Mammary epithelial cell (primary cell): ENCODE data around the gene AASDH.

Experiments used
- EZH2 ChIP-seq: IDR thresholded peaks from 2 replicates; pipeline ENCODE4 v1.6.1; 2012; ENCODE audit warnings: low read length, inconsistent platforms, borderline replicate concordance
- TF ChIP-seq, protein P1 (sequence below), 2 donors: IDR thresholded peaks in 1 of 2; conservative IDR thresholded peaks in 1 of 2; 2 replicates each; pipeline ENCODE4 v1.5.1; 2011 to 2012; ENCODE audit warnings: inconsistent platforms in 2 of 2, low read length in 2 of 2, mild to moderate bottlenecking in 2 of 2, control low read depth in 1 of 2, low read depth in 1 of 2; ENCODE audit not compliant: insufficient read depth in 1 of 2; ENCODE audit errors: extremely low read depth in 1 of 2

DNA sequence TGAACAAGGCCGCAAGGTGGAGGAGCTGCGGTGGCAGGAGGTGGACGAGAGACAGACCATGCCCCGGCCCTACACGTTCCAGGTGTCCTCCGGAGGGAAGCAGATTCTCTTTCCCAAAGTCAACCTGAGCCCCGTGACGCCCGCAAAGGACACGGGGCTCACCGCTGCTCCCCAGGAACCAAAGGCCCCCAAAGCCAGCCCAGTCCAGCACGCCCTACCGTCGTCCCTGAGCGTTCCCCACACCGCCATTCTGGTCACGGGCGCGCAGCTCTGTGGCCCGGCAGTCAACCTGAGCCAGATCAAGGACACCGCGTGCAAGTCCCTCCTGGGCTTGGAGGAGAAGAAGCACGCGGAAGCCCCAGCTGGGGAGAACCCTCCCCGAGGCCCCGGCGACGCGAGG, 72.2 kb downstream of the AASDH start:
- TF ChIP-seq, protein P1, sequence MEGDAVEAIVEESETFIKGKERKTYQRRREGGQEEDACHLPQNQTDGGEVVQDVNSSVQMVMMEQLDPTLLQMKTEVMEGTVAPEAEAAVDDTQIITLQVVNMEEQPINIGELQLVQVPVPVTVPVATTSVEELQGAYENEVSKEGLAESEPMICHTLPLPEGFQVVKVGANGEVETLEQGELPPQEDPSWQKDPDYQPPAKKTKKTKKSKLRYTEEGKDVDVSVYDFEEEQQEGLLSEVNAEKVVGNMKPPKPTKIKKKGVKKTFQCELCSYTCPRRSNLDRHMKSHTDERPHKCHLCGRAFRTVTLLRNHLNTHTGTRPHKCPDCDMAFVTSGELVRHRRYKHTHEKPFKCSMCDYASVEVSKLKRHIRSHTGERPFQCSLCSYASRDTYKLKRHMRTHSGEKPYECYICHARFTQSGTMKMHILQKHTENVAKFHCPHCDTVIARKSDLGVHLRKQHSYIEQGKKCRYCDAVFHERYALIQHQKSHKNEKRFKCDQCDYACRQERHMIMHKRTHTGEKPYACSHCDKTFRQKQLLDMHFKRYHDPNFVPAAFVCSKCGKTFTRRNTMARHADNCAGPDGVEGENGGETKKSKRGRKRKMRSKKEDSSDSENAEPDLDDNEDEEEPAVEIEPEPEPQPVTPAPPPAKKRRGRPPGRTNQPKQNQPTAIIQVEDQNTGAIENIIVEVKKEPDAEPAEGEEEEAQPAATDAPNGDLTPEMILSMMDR (conservative IDR thresholded peaks at IDR 0.05 in 1 of 2, IDR thresholded peaks at IDR 0.05 in 1 of 2; ENCODE audit: extremely low read depth in 1 of 2, insufficient read depth in 1 of 2, low read depth in 1 of 2, low read length in 2 of 2): no peak
- TF ChIP-seq EZH2: no peak
